Measurements from ENCODE around the gene HS1BP3. TPM values are rescaled to one million over a fixed set of nuclear protein-coding genes. Genes with fewer than 3 reads are reported as not detected.

HS1BP3 gene
- total and polyA plus RNA-seq, 2 of the 13 experiments (the other 11 are each of a cell fraction or from before 2014, with no cell fraction given): 15.2 to 22.0 TPM

- TF ChIP-seq ZNF800 (CRISPR knock-in tag; IDR thresholded peaks at IDR 0.05): no peak
- TF ChIP-seq GPBP1L1 (CRISPR knock-in tag; IDR thresholded peaks at IDR 0.05): no peak
- TF ChIP-seq ZFP41 (CRISPR knock-in tag; IDR thresholded peaks at IDR 0.05; ENCODE audit: borderline replicate concordance): no peak; the same call in 1 of the 2 replicates
- TF ChIP-seq FOXJ3 (CRISPR knock-in tag; IDR thresholded peaks at IDR 0.05; ENCODE audit: borderline replicate concordance): peak; percentile 0; the same call in 1 of the 2 replicates
- TF ChIP-seq MAZ (IDR thresholded peaks at IDR 0.05; ENCODE audit: borderline replicate concordance, low read depth, low read length): peak; percentile 87; the same call in 1 of the 2 replicates
- TF ChIP-seq MAZ (CRISPR knock-in tag; IDR thresholded peaks at IDR 0.05; ENCODE audit: low read depth): peak; percentile 17; the same call in 1 of the 2 replicates
- TF ChIP-seq NFE2L1 (CRISPR knock-in tag; IDR thresholded peaks at IDR 0.05; ENCODE audit: borderline replicate concordance): no peak
- TF ChIP-seq E2F5 (CRISPR knock-in tag; conservative IDR thresholded peaks at IDR 0.05): no peak
- TF ChIP-seq SP4 (CRISPR knock-in tag; IDR thresholded peaks at IDR 0.05): peak; percentile 46; the same call in 1 of the 2 replicates
- TF ChIP-seq ZSCAN5A (CRISPR knock-in tag; IDR thresholded peaks at IDR 0.05; ENCODE audit: borderline replicate concordance): peak; percentile 9; the same call in 1 of the 2 replicates
- TF ChIP-seq, protein P1, sequence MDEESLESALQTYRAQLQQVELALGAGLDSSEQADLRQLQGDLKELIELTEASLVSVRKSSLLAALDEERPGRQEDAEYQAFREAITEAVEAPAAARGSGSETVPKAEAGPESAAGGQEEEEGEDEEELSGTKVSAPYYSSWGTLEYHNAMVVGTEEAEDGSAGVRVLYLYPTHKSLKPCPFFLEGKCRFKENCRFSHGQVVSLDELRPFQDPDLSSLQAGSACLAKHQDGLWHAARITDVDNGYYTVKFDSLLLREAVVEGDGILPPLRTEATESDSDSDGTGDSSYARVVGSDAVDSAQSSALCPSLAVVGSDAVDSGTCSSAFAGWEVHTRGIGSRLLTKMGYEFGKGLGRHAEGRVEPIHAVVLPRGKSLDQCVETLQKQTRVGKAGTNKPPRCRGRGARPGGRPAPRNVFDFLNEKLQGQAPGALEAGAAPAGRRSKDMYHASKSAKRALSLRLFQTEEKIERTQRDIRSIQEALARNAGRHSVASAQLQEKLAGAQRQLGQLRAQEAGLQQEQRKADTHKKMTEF (CRISPR knock-in tag; IDR thresholded peaks at IDR 0.05): peak; percentile 49
- TF ChIP-seq, protein P2, sequence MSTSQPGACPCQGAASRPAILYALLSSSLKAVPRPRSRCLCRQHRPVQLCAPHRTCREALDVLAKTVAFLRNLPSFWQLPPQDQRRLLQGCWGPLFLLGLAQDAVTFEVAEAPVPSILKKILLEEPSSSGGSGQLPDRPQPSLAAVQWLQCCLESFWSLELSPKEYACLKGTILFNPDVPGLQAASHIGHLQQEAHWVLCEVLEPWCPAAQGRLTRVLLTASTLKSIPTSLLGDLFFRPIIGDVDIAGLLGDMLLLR (CRISPR knock-in tag; IDR thresholded peaks at IDR 0.05): peak; percentile 35; the same call in 1 of the 2 replicates
- peak; percentile 80; the same call in 1 of the 2 replicates for TF ChIP-seq ZSCAN9 (CRISPR knock-in tag; IDR thresholded peaks at IDR 0.05; ENCODE audit: borderline replicate concordance)
- peak; percentile 61 for TF ChIP-seq XRCC5 (optimal IDR thresholded peaks at IDR 0.05; ENCODE audit: low read length)
- no peak for TF ChIP-seq ZNF138 (CRISPR knock-in tag; IDR thresholded peaks at IDR 0.05; ENCODE audit: low read depth)
- TF ChIP-seq ZNF660 (CRISPR knock-in tag; IDR thresholded peaks at IDR 0.05; ENCODE audit: borderline replicate concordance, low read depth): peak; percentile 88
- no peak for TF ChIP-seq KLF15 (CRISPR knock-in tag; IDR thresholded peaks at IDR 0.05; ENCODE audit: borderline replicate concordance)
- TF ChIP-seq RARA (CRISPR knock-in tag; IDR thresholded peaks at IDR 0.05): peak; percentile 96
Observed at GRCh38 chr2:20584399-20585358, 66.2 kb downstream of the HS1BP3 start (continued).

Data from HepG2 (cell line).